K562 (cell line): Measurements from ENCODE around the gene HGS. TPM values are rescaled to one million over a fixed set of nuclear protein-coding genes. Genes with fewer than 3 reads are reported as not detected.

Experiments
- ADNP ChIP-seq: fragments of 200-800 bp; sonication (Bioruptor generic); IDR thresholded peaks from 2 replicates; pipeline ENCODE4 v1.6.1; 2016; ENCODE audit warnings: missing genetic modification characterization, missing compliant biosample characterization
- ATF1 ChIP-seq, 2 experiments: fragments of 450-650 bp in 1 of 2; IDR thresholded peaks; 2 replicates each; pipeline ENCODE4 v1.6.1; 2016; ENCODE audit warnings: missing compliant biosample characterization in 1 of 2, missing genetic modification characterization in 1 of 2
- FOS ChIP-seq: IDR thresholded peaks from 3 replicates; pipeline ENCODE4 v1.6.1; 2011; ENCODE audit not compliant: insufficient read length; ENCODE audit errors: extremely low read depth
- HSF4 ChIP-seq: fragments of 250-450 bp; sonication (Bioruptor Pico); IDR thresholded peaks from 2 replicates; pipeline ENCODE4 v2.1.2; 2022; ENCODE audit warnings: mild to moderate bottlenecking, moderate library complexity, borderline replicate concordance
- ILF3 ChIP-seq: fragments of 450-650 bp; IDR thresholded peaks from 2 replicates; pipeline ENCODE4 v1.6.1; 2018; ENCODE audit warnings: antibody characterized with exemption, mild to moderate bottlenecking, moderate library complexity, borderline replicate concordance
- LEF1 ChIP-seq: fragments of 450-650 bp; IDR thresholded peaks from 2 replicates; pipeline ENCODE4 v1.6.1; 2016; ENCODE audit warnings: mild to moderate bottlenecking
- MCM2 ChIP-seq: fragments of 450-650 bp; IDR thresholded peaks from 2 replicates; pipeline ENCODE4 v1.6.1; 2017; ENCODE audit warnings: low read depth, mild to moderate bottlenecking
- MCM3 ChIP-seq: fragments of 450-650 bp; IDR thresholded peaks from 2 replicates; pipeline ENCODE4 v1.6.1; 2016
- MEIS2 ChIP-seq: fragments of 450-650 bp; IDR thresholded peaks from 2 replicates; pipeline ENCODE4 v1.6.1; 2014; ENCODE audit warnings: mild to moderate bottlenecking; ENCODE audit not compliant: partially characterized antibody
- MXD1 ChIP-seq: fragments of 250-450 bp; sonication (Bioruptor Pico); IDR thresholded peaks from 2 replicates; pipeline ENCODE4 v1.8.0; 2021; ENCODE audit warnings: borderline replicate concordance, mild to moderate bottlenecking, moderate library complexity; ENCODE audit not compliant: poor library complexity, severe bottlenecking
- NCOA2 ChIP-seq, 2 experiments: fragments of 450-650 bp; IDR thresholded peaks; 2 replicates each; pipeline ENCODE4 v1.6.1; 2018; ENCODE audit warnings: mild to moderate bottlenecking in 2 of 2, moderate library complexity in 1 of 2; ENCODE audit not compliant: partially characterized antibody in 2 of 2
- NCOA6 ChIP-seq: fragments of 450-650 bp; IDR thresholded peaks from 2 replicates; pipeline ENCODE4 v1.6.1; 2017; ENCODE audit warnings: mild to moderate bottlenecking
- NR2C1 ChIP-seq, 2 experiments: fragments of 450-650 bp; IDR thresholded peaks; 2 replicates each; pipeline ENCODE4 v1.6.1; 2017; ENCODE audit warnings: mild to moderate bottlenecking in 2 of 2, antibody characterized with exemption in 1 of 2, inconsistent platforms in 1 of 2, missing compliant biosample characterization in 1 of 2, missing genetic modification characterization in 1 of 2
- SIN3A ChIP-seq, 2 experiments: fragments of 150-350 bp in 1 of 2; IDR thresholded peaks; 2 replicates each; pipeline ENCODE4 v1.6.1; 2011 to 2016; ENCODE audit warnings: borderline replicate concordance in 2 of 2, low read depth in 2 of 2, low read length in 2 of 2, mild to moderate bottlenecking in 2 of 2, moderate library complexity in 2 of 2; ENCODE audit not compliant: control insufficient read depth in 1 of 2
- TEAD2 ChIP-seq: fragments of 450-650 bp; IDR thresholded peaks from 2 replicates; pipeline ENCODE4 v1.6.1; 2016; ENCODE audit warnings: missing genetic modification characterization, control low read depth, missing compliant biosample characterization
- TEAD4 ChIP-seq, 2 experiments: sonication (generic) in 1 of 2; formaldehyde crosslinking in 1 of 2; IDR thresholded peaks; 2 replicates each; pipeline versions ENCODE4 v1.6.1 to v1.8.0; 2012 to 2022; ENCODE audit warnings: borderline replicate concordance in 1 of 2, inconsistent platforms in 1 of 2, low read length in 1 of 2, mild to moderate bottlenecking in 1 of 2, missing genetic modification reagents in 1 of 2
- ZNF354B ChIP-seq: fragments of 250-450 bp; sonication (Bioruptor Pico); IDR thresholded peaks from 2 replicates; pipeline ENCODE4 v1.4.0; 2020
- ZNF780A ChIP-seq: fragments of 250-450 bp; sonication (Bioruptor Pico); IDR thresholded peaks from 2 replicates; pipeline ENCODE4 v1.5.0; 2021; ENCODE audit warnings: mild to moderate bottlenecking
- polyA plus RNA-seq, 8 experiments: library from polyadenylated mRNA; depleted of rRNA in 4 of 8; stranded (reverse) in 5 of 8; unstranded in 3 of 8; fragments of >200 nt; fragmentation: Nextera tagmentation in 2 of 8; fragmentation: Illumina TruSeq in 1 of 8; extraction: Ambion mirVana in 2 of 8; extraction: Trizol in 1 of 8; gene quantifications; 2 replicates each; pipeline versions ENCODE4 v1.2.1 to v1.2.3, GENCODE V29; 2011 to 2014; ENCODE audit warnings: inconsistent platforms in 1 of 8, missing spikeins in 1 of 8
- total RNA-seq, 7 experiments: library from RNA; depleted of rRNA in 6 of 7; stranded (reverse); fragments of >200 nt in 6 of 7; fragmentation: Illumina TruSeq in 2 of 7; extraction: Trizol in 2 of 7; gene quantifications; 2 replicates each; pipeline versions ENCODE4 v1.2.1 to v1.2.3, GENCODE V29; 2011 to 2021; ENCODE audit warnings: low replicate concordance in 1 of 7
- TF ChIP-seq, protein P1 (sequence below): fragments of 250-450 bp; sonication (Bioruptor Pico); IDR thresholded peaks from 2 replicates; pipeline ENCODE4 v1.8.0; 2021; ENCODE audit warnings: moderate library complexity, mild to moderate bottlenecking, inconsistent platforms
- TF ChIP-seq, protein P2 (sequence below): fragments of 450-650 bp; formaldehyde crosslinking; IDR thresholded peaks from 2 replicates; pipeline ENCODE4 v1.4.0; 2022; ENCODE audit warnings: mild to moderate bottlenecking, moderate library complexity
- TF ChIP-seq, protein P3 (sequence below): fragments of 250-450 bp; sonication (Bioruptor Pico); IDR thresholded peaks from 2 replicates; pipeline ENCODE4 v1.5.0; 2021; ENCODE audit warnings: mild to moderate bottlenecking, borderline replicate concordance

Gene HGS
- total and polyA plus RNA-seq, 9 of the 15 experiments (the other 6 are each of a cell fraction or from before 2014, with no cell fraction given): 3.9 to 176 (median 77.1) TPM

- TF ChIP-seq TEAD4 (IDR thresholded peaks at IDR 0.05; ENCODE audit: low read length): peak; percentile 40; the same call in 1 of the 2 replicates
- TF ChIP-seq TEAD4 (CRISPR knock-in tag; IDR thresholded peaks at IDR 0.05; ENCODE audit: borderline replicate concordance): no peak
- TF ChIP-seq SIN3A (IDR thresholded peaks at IDR 0.05; ENCODE audit: borderline replicate concordance in 2 of 2, control insufficient read depth in 1 of 2, low read depth in 2 of 2, low read length in 2 of 2): 0 out of 4 replicates have a peak, but pooled peaks of 1 of the 2 experiments have one; percentile 54
- no peak for TF ChIP-seq MEIS2
- TF ChIP-seq TEAD2 (tag): peak; percentile 68; the same call in 1 of the 2 replicates
- TF ChIP-seq, protein P1, sequence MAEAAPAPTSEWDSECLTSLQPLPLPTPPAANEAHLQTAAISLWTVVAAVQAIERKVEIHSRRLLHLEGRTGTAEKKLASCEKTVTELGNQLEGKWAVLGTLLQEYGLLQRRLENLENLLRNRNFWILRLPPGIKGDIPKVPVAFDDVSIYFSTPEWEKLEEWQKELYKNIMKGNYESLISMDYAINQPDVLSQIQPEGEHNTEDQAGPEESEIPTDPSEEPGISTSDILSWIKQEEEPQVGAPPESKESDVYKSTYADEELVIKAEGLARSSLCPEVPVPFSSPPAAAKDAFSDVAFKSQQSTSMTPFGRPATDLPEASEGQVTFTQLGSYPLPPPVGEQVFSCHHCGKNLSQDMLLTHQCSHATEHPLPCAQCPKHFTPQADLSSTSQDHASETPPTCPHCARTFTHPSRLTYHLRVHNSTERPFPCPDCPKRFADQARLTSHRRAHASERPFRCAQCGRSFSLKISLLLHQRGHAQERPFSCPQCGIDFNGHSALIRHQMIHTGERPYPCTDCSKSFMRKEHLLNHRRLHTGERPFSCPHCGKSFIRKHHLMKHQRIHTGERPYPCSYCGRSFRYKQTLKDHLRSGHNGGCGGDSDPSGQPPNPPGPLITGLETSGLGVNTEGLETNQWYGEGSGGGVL (CRISPR knock-in tag): peak; percentile 64
- no peak for TF ChIP-seq ATF1 (CRISPR knock-in tag; IDR thresholded peaks at IDR 0.05)
- TF ChIP-seq ATF1 (tag; IDR thresholded peaks at IDR 0.05): peak; percentile 33
- no peak for TF ChIP-seq FOS
- no peak for TF ChIP-seq NR2C1 (IDR thresholded peaks at IDR 0.05)
- TF ChIP-seq NR2C1 (tag; IDR thresholded peaks at IDR 0.05): peak; percentile 90
- TF ChIP-seq NCOA6: no peak
- no peak for TF ChIP-seq MCM3
- TF ChIP-seq LEF1: no peak
- TF ChIP-seq HSF4 (CRISPR knock-in tag): peak; percentile 62; the same call in 1 of the 2 replicates
- no peak for TF ChIP-seq MXD1
- no peak for TF ChIP-seq ADNP (tag)
- no peak for TF ChIP-seq MCM2
- 0 out of 2 replicates have a peak, but pooled peaks have one; percentile 37 for TF ChIP-seq ZNF354B
- no peak for TF ChIP-seq ILF3
- TF ChIP-seq ZNF780A (CRISPR knock-in tag): no peak
- no peak for TF ChIP-seq NCOA2 (IDR thresholded peaks at IDR 0.05; ENCODE audit: partially characterized antibody in 2 of 2)
- TF ChIP-seq, protein P2, sequence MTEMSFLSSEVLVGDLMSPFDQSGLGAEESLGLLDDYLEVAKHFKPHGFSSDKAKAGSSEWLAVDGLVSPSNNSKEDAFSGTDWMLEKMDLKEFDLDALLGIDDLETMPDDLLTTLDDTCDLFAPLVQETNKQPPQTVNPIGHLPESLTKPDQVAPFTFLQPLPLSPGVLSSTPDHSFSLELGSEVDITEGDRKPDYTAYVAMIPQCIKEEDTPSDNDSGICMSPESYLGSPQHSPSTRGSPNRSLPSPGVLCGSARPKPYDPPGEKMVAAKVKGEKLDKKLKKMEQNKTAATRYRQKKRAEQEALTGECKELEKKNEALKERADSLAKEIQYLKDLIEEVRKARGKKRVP (CRISPR knock-in tag): peak; percentile 59; the same call in 1 of the 2 replicates
- TF ChIP-seq, protein P3, sequence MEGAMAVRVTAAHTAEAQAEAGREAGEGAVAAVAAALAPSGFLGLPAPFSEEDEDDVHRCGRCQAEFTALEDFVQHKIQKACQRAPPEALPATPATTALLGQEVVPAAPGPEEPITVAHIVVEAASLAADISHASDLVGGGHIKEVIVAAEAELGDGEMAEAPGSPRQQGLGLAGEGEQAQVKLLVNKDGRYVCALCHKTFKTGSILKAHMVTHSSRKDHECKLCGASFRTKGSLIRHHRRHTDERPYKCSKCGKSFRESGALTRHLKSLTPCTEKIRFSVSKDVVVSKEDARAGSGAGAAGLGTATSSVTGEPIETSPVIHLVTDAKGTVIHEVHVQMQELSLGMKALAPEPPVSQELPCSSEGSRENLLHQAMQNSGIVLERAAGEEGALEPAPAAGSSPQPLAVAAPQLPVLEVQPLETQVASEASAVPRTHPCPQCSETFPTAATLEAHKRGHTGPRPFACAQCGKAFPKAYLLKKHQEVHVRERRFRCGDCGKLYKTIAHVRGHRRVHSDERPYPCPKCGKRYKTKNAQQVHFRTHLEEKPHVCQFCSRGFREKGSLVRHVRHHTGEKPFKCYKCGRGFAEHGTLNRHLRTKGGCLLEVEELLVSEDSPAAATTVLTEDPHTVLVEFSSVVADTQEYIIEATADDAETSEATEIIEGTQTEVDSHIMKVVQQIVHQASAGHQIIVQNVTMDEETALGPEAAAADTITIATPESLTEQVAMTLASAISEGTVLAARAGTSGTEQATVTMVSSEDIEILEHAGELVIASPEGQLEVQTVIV (CRISPR knock-in tag): no peak
These were observed 18.4 kb upstream of the HGS start (continued) for GRCh38 chr17:81665205-81666091.
